Choroid plexus epithelial cell (primary cell): Measurements from ENCODE around the gene ANP32E.
"Not testable (repeated sequence)": the region's sequence is repeated elsewhere in the genome, so short reads cannot be mapped to it uniquely, and the experiment has no call there.

Source experiments
- DNase-seq: peaks from one replicate; pipeline ENCODE4 v3.0.0-alpha.2; 2010; ENCODE audit warnings: low read depth
- H3K4me3 ChIP-seq: 2 replicates; pipeline ENCODE4 v1.5.1; 2011; ENCODE audit warnings: low read depth, mild to moderate bottlenecking, control low read depth, low read length, moderate library complexity
- TF ChIP-seq, protein P1 (sequence below): conservative IDR thresholded peaks from 2 replicates; pipeline ENCODE4 v1.5.1; 2011; ENCODE audit warnings: low read depth, mild to moderate bottlenecking, control low read depth, inconsistent platforms, low read length, moderate library complexity

Gene ANP32E

DNA sequence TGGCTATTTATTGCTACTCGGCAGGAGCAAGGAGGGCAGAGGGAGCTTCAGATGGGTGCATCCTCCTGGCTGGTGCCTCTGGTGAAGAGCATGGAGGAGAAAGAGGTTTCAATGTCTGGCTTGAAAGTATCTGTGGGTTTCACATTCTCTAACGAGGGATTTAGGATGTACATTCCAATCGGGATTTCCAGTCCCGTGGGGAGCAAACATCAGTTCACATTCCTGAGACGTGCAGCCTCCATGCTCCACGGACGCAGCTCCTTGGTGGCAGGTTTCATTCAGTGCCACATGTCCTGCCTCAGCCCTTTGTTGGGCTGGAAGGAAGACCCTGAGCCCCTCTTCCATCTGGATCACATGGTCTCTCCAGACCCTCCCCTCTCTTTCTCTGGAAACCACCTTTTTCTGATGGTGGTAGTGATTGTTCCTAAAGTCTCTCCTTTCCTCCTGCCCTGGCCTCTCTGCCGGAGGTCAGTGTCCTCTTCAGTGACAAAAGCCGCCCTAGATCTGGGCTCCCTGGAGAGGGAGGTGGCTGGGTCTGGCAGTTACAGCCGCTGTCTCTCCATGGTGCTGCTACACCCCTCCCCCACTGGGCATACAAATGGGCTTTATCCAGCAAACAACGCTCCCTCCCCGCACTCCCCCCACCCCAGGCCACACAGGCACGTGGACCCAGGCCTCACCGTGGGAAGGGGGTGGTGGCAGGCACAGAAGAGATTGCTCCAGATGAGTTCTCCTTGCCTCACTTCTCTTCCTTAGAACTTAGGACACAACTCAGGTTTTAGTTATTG lies 20.8 kb upstream of the ANP32E start:
- no peak overlapping the region for H3K4me3 ChIP-seq
- TF ChIP-seq, protein P1, sequence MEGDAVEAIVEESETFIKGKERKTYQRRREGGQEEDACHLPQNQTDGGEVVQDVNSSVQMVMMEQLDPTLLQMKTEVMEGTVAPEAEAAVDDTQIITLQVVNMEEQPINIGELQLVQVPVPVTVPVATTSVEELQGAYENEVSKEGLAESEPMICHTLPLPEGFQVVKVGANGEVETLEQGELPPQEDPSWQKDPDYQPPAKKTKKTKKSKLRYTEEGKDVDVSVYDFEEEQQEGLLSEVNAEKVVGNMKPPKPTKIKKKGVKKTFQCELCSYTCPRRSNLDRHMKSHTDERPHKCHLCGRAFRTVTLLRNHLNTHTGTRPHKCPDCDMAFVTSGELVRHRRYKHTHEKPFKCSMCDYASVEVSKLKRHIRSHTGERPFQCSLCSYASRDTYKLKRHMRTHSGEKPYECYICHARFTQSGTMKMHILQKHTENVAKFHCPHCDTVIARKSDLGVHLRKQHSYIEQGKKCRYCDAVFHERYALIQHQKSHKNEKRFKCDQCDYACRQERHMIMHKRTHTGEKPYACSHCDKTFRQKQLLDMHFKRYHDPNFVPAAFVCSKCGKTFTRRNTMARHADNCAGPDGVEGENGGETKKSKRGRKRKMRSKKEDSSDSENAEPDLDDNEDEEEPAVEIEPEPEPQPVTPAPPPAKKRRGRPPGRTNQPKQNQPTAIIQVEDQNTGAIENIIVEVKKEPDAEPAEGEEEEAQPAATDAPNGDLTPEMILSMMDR, result no peak
- peak; percentile 31 for DNase-seq

DNA sequence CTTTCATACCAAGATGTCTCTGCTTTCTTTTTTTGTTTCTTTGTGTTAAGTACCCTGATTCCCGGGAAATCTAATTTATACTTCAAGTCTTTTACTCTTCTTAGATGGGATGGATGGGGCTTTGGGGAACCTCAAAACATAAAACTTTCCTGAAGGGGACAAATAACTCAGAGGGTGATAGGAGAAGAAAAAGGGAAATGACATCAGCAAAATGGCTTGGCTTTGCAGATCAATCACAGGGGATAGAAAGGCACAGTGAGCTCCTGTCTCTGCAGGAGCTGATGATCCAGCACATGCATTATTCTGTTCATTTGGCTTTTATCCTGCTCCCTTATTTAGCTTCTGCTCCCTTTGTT lies 20.3 kb upstream of the ANP32E start:
- DNase-seq, result no peak
- no peak overlapping the region for H3K4me3 ChIP-seq
- TF ChIP-seq, protein P1, result no peak

DNA sequence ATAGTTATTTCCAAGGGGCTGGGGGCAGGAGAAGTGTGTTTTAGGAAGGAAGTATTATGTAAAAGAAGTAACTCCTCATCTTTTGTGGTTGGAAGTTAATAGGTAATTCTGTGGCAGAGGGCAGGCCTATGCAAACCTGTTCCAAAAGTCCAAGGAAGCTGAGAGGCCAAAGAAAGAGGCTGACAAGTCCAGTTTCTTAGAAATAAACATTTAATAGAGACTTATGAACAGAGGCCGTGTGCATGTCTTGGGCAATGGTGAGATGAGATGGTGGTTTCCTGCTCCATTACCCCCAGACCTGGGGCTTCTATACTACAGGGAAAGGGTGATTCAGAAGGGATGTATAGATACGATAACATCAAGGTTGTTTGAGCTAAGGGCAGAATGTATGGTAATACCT lies 14.0 kb upstream of the ANP32E start:
- H3K4me3 ChIP-seq, result no peak overlapping the region
- no peak for DNase-seq
- TF ChIP-seq, protein P1, result no peak

DNA sequence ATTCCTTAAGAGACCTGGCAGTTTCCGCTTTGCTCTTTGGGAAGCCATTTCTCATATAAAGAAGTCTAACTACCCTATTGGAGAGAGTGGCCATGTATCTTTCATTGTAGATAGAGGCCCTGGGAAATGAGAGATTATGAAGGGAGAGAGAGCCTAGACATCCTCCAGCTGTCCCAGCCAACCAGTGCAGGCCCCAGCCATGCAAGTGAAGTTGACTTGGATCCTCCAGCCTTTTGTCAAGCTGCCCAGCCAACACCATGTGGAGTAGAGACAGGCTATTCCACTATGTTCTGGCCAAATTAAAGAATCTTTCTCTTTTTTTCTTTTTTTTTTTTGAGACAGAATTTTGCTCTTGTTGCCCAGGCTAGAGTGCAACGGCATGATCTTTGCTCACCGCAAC lies 7.1 kb upstream of the ANP32E start:
- DNase-seq, result no peak
- TF ChIP-seq, protein P1, result no peak
- no peak overlapping the region for H3K4me3 ChIP-seq

DNA sequence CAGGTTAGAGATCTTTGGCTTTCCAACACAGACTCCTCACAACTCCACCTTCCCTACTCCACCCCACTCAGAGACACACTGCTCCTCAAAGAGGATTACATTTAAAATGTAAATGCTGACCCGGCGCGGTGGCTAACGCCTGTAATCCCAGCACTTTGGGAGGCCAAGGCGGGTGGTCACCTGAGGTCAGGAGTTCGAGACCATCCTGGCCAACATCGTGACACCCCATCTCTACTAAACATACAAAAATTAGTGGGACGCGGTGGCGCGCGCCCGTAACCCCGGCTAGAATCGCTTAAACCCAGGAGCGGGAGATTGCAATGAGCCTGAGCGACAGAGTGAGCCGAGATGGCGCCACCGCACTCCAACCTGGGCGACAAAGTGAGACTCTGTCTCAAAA lies 1.8 kb upstream of the ANP32E start:
- no peak overlapping the region for H3K4me3 ChIP-seq
- no peak for DNase-seq
- TF ChIP-seq, protein P1, result no peak

DNA sequence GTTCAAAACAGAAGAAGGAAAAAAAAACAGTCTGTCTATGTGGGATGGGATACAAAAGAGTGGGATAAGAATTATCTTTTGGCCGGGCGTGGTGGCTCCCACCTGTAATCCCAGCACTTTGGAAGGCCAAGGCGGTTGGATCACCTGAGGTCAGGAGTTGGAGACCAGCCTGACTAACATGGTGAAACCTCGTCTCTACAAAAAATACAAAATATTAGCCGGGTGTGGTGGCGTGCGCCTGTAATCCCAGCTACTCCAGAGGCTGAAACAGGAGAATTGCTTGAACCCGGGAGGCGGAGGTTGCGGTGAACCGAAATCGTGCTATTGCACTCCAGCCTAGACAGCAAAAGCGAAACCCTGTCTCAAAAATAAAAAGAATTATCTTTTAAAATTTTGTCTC lies 1.3 kb upstream of the ANP32E start:
- DNase-seq, H3K4me3 ChIP-seq: not testable (repeated sequence)

DNA sequence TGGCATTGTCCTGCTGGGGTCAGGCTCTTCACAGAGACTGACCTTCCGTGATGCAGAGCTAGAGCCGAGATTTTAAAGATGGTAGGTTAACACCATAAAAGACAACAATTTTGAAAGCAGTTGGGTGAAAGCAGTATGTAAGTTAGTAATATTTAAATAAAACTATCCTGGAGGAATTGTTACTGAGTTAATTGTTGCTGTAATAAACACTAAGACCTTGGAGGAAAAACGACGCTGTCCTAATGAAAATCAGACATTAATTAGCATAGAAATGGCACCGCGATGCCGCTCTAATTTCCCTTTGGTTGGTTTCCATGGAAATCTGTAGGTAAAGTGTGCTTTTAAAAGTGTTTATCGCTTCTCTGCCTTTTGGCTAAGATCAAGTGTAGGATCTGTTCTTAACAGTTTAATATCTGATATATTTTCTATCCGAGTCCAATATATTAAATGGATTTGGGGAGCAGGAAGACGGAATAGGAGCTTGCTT lies 745 bp upstream of the ANP32E start:
- TF ChIP-seq, protein P1, result no peak
- DNase-seq, result no peak
- H3K4me3 ChIP-seq, result peak overlapping the region; percentile 84
